ENCODE data around the gene RAET1G.
"Not testable (repeated sequence)": the region's sequence is repeated elsewhere in the genome, so short reads cannot be mapped to it uniquely, and the experiment has no call there.

GRCh38 chr6:149966319-149966718 is 43.4 kb upstream of the RAET1G start:
- not testable (repeated sequence) for TF ChIP-seq EZH2 (IDR thresholded peaks at IDR 0.05; ENCODE audit: low read length, unreplicated experiment); CTCF (conservative IDR thresholded peaks at IDR 0.05; ENCODE audit: low read depth, low read length); EZH2phosphoT487 (IDR thresholded peaks at IDR 0.05; ENCODE audit: borderline replicate concordance, low read length)

Data from PC-3 (cell line).